ENCODE results near the gene CEP104.

Gene CEP104

DNA sequence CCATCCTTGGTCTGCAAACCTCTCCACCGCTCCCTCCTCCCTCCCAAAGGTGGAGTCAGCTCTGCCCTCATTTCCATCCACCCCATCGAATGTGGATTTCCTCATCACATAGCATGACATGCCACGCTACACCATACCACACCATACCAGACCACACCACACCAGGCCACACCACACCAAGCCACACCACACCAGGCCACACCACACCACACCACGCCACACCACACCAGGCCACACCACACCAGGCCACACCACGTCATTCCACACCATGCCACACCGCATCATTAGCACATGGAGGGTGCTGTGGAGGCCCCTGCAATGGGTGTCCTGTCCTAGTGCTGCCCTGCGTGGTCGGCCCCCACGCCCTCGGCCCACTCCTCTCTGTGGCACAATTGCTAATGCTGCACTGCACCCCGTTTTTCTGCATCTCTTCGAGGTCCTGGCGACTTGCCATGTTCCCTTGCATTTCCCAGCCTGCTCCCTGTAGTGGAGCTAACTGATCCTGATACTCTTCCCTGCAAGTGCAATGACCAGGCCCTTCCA lies 11.5 kb upstream of the CEP104 start:
- no peak for DNase-seq (ENCODE audit: low read depth in 2 of 2)

DNA sequence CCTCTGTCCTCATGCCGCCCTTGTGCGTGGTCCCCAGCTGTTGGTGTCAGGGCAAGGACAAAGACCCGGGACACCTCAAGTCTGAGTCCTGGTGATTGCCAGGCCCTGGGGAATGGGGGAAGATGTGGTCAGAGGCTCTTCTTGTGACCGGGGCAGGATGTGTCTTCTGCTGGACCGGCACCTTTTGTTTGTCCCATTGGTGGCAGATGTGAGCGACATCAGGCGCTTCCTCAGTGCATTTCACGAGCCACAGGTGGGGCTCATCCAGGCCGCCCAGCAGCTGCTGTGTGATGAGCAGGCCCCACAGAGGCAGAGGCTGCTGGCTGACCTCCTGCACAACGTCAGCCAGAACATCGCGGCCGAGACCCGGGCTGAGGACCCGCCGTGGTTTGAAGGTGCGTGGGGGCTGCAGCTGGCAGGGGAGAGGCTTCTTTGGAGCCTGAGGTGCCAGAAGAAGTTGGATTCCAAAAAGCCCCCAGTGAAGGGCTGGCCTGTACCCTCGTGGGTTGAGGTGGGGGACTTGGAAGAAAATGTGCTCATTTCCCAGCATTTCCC lies 8.7 kb upstream of the CEP104 start:
- no peak for DNase-seq (ENCODE audit: low read depth in 2 of 2)

DNA sequence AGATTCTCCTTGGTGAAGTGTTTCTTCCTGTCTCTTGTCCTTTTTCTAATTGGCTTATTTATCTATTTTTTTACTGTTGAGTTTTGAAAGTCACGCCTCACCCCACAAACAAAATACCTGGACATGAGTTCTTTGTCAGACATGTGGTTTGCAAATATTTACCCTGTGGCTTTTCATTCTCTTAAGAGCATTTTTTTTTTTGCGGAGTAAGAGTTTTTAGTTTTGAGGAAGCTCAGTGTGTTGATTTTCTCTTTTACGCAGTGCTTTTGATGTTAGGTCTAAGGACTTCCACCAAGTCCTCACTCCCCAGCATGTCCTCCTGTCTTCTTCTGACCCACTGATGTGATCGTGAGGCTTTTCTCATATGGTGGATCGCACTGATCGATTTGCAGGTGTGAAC lies 7.9 kb upstream of the CEP104 start:
- DNase-seq (ENCODE audit: low read depth in 2 of 2): no peak

DNA sequence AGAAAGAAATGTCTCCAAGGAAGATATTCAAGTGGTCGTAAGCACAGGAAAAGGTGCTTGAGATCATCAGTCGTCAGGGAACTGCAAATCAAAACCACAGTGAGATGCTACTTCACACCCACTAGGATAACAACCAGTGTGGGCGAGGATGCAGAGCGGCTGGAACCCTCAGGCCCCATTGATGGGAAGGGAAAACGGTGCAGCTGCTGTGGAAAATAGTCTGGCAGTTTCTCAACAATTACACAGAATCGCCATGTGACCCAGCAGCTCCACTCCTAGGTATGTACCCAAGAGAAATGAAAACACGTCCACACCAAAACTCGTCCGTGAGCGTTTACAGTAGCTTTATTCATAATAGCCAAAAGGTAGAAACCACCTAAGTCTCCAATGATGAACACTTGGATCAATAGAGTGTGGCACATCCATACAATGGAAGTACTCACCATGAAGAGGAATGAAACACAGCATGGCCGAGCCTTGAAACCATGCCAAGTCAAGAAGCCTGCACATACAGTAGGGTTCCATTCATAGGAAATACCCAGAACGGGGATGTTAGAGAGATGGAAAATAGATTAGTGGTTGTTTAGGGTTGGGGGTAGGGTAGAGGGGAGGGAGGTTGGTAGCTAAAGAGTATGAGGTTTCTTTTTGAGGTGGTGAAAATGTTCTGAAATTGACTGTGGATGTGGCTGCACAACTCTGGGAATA lies 6.4 kb upstream of the CEP104 start:
- no peak for DNase-seq (ENCODE audit: low read depth in 2 of 2)

DNA sequence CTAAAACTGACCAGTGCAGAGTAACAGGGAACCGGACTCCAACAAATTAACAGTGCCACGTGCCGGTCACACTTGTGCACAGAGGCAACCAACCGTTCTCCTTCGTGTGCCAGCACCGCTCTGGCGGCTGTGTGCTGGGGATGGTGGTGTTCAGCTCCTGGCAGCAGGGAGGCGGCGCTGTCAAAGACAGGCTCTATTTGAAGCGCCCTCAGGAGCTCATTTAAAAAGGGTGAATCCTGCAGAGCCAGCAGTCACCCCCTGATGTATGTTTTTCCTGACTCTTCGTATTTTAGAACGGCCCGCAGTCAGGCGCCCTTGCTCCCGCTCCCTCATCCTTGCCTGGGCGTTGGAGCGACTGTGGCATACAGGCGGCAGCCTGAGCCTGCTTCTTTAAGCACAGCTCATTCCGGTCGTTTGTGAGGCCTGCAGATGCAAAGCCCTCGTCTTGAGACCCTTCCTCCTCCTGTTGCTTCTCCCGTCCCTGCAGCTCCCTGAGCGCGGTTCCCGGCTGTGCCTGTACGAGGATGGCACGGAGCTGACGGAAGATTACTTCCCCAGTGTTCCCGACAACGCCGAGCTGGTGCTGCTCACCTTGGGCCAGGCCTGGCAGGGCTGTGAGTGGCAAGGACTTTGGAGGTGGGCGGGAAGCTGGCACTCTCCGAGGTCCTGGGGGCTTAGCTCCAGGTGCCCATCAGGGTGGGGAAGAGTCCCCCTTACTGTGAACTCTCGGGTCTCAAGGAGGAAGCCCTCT lies 1.4 kb upstream of the CEP104 start:
- DNase-seq (ENCODE audit: low read depth in 2 of 2): no peak

DNA sequence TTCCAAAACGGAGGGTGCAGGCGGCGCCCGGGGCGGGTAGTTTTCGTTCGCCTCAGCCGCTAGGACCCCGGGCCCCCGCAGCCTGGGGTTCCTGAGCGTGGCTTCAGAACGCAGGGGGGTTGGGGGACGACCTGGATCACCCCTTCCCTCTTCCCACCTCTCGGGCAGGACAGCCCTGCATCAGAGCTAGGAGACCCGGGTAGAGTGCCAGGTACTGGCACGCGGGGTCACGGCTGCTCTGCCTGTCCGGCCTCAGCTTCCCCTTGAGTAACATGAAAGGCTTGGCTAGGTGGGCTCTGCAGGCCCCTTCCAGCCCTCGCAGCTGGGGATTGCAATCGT lies 749 bp upstream of the CEP104 start:
- DNase-seq (ENCODE audit: low read depth in 2 of 2): no peak

DNA sequence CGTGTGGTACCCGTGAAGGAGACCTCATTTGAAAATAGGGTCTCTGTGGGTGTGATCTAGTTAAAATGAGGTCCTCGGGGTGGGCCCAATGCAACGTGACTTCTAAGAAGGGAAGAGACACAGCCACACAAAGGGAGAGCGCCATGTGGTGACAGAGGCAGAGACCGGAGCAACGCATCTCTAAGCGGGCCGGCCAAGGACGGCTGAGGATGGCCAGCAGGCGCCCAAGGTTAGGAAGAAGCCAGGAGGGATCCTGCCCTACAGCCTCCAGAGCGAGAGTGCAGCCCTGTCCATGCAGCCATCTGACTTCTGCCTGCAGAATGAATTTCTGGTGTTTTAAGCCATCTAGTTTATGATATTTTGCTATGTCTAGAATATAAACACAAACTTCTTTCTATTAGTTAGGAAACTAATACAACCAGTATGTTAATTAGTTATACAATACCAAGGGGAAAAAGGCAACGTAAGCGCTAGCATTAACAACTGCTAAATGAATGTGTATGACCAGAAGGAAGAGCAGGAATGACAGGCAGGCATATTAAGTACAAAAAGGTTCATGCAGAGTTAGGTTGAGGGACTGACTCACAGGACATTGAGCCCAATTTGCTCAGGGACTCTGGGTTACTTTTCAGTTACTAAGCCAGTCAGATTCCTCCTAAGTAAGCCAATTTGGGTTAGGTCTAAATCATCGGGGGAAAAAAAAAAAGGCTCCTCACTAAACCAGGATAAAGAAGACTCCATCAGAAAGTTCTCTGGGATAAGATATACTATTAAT lies 4.1 kb downstream of the CEP104 start:
- no peak for DNase-seq (ENCODE audit: low read depth in 2 of 2)

DNA sequence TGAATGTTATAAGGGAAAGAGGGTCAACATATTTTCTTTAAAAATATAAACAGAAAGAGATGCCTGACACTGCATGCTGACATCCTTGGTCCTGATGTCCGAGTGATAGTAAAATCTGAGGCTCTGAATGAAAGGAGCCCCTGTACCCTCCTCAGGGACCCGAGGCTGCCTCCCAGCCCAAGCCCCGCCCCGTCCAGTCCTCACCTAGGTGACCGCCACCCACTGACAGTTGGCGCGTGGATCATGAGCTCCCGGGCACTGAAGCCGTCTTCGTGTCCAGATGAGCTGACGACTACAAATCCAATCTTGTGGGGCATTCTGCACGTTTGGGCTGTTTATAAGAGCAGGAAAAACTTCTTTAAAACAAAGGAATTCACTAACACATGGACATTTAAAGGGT lies 4.9 kb downstream of the CEP104 start:
- no peak for DNase-seq (ENCODE audit: low read depth in 2 of 2)

DNA sequence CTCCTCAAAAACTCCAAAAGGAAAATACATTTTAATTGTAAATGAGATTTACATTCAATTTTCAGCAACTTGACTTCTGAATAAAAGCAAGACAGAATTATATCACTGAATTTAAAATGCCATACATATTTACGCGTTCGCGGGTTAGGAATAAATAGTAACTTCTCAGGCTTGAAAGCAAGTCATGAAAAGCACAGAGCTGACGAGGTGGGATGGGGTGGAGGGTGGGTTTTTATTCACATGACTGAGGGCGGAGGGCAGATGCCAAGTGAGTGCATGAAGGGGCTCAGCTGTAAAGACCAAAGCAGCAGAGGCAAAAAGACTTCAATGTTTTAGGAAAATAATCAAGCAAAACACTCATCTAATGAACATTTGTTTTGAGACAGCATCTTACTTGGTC lies 5.7 kb downstream of the CEP104 start:
- no peak for DNase-seq (ENCODE audit: low read depth in 2 of 2)

DNA sequence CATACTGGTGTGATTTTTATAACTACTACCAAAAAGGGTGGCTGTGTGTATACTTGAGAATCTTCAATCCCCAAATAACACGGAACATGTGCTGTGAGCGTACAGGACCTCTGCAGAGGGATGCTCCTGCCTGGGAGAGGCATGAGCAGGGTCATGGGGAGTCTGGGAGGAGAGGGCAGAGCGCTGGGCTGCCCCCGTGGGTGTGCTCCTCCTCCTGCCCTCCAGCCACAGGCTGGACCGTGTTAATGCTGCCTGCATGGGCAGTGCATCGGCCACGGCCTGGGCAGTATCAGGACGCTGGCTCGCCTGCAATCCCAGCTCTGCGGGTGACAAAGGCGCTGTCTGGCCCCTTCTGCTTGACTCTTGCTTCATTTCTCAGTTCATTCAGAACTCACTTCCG lies 6.2 kb downstream of the CEP104 start:
- DNase-seq (ENCODE audit: low read depth in 2 of 2): no peak

DNA sequence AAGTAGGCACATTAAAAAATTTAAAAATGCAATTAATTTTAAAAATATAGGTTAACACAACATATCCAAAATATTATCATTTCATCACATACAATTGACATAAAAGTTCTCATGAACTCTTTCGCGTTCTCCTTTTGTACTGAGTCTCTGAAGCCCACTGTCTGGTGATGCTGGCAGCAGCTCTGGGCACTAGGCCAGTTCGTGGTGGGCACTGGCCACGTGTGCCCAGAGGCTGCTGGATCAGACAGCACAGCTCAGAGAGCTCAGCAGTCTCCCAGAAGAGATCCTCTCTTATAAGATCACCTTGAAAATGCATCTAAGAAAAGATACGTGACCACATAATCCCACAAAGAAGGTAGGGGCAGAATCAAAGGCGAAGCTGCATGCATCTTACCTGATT lies 9.9 kb downstream of the CEP104 start:
- no peak for DNase-seq (ENCODE audit: low read depth in 2 of 2)

DNA sequence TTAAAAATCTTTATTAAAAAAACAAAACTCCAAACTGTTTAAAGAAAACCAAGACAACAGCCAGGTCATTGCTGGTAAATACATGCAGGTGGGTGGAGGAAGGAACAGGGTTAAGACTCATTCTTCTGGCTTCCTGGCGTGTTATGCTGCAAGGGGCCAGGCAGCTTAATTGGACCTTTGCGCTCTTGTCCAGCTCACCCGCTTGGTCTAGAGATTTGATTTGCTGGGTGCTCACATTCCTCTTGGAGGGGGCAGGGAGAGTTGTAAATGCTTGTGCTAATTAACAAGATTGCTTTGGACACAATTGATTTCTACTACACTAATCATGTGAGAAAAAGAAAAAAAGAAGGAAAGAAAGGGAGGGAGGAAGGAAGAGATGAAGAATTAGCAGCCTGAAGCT lies 10.5 kb downstream of the CEP104 start:
- no peak for DNase-seq (ENCODE audit: low read depth in 2 of 2)

DNA sequence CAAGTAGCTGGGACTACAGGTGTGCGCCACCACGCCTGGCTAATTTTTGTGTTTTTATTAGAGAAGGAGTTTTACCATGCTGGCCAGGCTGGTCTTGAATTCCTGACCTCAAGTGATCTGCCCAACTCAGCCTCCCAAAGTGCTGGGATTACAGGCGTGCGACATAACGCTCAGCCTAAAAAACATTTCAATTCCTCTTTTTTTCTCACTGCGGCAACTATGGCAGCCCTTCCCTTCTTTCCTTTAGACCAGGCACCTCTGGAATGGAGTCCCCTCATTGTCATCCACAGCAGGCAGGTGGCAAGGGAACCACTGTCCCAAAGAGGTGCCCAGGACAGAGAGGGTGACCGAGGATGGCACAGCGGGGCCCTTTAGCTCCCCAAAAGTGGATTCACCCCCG lies 14.1 kb downstream of the CEP104 start:
- DNase-seq (ENCODE audit: low read depth in 2 of 2): no peak

DNA sequence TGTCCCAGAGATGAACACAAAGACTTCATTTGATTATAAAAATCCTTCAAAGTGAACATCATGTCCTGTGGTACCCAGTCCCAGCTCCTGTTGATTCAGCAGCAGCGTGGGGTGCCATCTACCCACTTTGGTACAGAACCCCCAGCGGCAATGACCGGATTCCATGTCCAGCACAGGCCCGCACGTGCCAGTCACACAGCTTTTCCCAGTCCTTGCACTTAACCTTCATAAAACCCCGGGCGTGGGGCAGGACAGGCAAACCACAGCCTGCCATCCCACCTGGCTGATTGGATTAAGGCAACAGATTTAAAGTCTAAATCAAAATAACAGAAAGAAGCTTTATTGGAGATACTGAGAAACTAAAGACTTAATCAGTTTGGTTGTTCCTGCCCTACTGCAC lies 15.5 kb downstream of the CEP104 start:
- no peak for DNase-seq (ENCODE audit: low read depth in 2 of 2)

DNA sequence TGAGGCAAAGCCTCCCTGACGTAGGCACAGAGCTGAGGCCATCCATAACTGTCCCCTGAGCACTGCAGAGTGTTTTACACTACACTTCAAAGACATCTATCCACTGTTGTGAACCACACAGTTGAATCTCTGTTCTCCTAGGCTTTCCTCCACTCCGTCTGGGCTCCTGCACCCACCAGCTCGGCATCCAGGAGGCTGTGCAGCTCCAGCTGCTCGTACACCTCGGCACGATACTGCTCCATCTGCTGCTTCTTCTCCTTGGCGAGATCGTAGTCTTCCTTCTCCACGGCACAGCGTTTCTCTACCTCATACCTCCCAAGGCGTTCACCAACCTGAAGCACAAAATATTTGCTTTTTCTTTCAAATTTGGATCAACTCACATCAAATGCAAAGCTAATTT lies 18.2 kb downstream of the CEP104 start:
- DNase-seq (ENCODE audit: low read depth in 2 of 2): no peak

DNA sequence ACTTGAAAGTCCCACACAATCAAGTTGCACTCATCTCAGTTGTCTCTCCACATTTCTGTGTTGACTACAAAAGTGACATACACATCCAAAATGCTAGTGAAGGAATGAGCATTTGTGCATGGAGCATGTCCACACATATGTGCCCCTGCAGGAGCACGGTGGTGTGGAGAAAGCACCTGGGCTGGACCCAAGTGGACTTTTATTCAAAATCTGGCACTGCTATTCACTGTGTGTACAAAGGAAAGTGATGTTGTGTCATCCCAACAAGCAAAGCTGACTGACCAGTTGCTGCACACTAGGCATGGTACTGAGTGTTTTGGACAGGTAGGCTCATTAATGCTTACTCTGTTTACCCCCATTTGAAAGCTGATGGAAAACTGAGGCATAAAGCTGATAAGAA lies 19.3 kb downstream of the CEP104 start:
- no peak for DNase-seq (ENCODE audit: low read depth in 2 of 2)

DNA sequence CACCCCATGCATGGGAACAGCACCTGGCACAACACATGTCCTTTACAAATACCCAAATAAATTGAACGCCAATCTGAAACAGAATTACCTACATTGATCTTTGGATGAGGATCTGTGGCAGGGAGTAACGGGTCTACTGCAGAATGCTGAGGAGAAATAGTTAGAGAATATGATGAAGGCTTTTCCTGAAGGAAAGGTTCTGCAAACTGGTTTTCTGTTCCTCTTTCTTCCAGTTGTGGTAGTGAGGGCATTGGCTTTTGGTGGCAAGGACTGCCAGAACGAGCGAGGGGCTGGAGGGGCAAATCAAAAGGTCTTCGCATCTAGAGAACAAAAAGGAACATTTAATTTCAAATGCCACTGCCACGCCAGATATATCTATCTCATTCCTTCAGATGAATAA lies 19.8 kb downstream of the CEP104 start:
- no peak for DNase-seq (ENCODE audit: low read depth in 2 of 2)

DNA sequence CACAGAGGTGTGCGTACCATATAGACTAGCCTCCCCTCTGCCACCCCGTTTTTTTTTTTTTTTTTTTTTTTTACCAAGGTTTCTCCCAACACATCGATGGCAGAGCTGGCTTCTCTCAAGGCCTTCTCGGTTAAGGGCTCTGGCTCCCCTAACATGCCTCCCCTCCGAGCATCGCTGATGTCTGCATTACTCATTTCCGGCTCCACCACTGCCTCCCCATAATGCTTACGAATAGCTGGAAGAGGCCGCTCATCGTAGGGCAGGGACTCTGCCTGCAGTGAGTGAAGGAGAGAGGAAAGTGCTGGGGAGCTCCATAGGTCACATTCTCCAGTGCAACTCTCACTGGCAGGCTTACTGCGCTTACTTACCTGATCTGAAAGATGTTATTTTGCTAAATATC lies 20.6 kb downstream of the CEP104 start:
- no peak for DNase-seq (ENCODE audit: low read depth in 2 of 2)

DNA sequence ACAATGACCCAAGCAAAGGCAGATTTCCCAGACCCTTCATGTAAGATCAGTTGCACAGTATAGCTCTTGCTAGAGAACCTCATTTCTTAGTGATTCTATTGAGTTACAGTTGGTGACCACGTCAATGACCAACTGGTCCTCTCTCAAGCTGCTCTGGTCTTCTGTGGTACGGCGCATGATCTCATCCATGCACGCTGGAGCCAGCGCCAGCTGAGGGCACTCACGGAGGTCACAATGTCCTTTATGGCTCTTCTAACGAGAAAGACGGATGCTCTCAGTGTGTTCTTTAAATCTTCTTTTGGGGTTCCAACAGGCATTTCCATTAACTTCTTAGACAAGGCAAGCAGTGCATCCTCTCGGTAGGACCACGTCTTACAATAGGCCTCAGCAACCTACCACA lies 22.3 kb downstream of the CEP104 start:
- DNase-seq (ENCODE audit: low read depth in 2 of 2): no peak

DNA sequence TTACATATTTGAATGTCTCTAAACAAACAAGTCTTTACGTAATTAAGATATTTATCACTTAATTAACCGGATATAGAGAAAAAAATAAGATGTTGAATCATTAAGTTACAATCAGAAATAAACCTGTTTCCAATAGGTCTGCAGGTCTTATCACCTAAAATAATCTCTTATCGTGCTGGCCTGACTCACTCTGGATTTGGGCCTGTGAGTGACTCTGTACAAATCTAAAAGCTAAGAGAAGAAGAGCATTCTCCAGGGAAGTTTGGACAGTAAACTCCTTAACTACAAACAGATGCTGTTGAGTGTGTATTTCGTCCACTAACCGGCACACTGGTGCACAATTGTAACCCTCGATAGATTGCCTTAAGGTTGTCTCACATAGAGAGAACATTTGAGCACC lies 25.3 kb downstream of the CEP104 start:
- DNase-seq (ENCODE audit: low read depth in 2 of 2): no peak

DNA sequence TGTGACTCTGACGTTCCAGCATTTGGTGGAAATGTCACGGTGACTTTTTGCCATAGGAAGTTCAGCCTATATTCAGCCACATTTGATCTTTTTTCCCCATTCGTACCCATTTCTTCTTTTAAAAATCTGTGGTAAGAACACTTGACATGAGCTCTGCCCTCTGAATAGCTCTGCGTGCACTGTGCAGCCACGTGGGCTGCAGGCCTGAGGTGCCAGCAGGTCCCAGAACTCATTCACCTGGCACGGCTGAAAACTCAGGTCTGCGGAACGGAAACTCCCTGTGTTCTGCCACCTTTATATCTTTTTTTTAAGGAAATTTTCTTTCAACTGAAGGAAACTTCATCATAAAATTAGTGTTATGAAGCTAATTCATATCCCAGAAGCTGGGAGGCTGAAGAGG lies 28.6 kb downstream of the CEP104 start:
- no peak for DNase-seq (ENCODE audit: low read depth in 2 of 2)

DNA sequence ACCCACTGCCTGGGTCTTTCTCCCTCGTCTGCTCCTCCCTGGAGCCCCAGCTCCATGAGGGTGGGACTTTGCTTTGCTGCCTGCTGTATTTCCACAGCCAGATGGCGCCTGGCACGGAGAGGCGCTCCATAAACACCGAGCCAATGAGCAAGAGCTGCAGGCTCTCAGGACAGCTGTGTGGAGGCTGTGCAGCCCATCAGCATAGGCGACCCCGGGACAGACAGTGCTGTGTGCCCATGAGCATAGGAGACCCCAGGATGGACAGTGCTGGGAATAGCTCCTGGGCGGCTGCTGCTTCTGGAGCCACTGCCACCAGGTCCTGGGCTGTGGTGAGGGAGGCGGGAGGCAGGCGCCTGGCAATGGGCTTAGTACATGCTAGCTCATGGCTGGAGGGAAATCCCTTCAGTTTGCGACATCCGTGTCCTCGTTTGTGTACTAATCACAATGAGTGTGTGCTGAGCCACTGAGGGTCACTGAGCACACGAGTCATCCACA lies 29.2 kb downstream of the CEP104 start:
- no peak for DNase-seq (ENCODE audit: low read depth in 2 of 2)

Data from stimulated activated CD8-positive, alpha-beta memory T cell treated with anti-CD3 and anti-CD28 coated beads, Interleukin-2, amount 100 ng/mL, for 48 hours (primary cell).